Spleen (tissue), 11 donors: Measurements from ENCODE around the gene SF3A1. TPM values are rescaled to one million over a fixed set of nuclear protein-coding genes. Genes with fewer than 3 reads are reported as not detected.

ENCODE experiments used
- DNase-seq: peaks from one replicate; pipeline ENCODE4 v3.0.0-alpha.2; 2020
- H3K27ac ChIP-seq, 8 donors: fragments of 200-600 bp; sonication (generic) in 7 of 8; 1 replicate in 4 of 8; 2 replicates in 4 of 8; pipeline versions ENCODE4 v1.5.0 to v1.8.0; 2016 to 2021; ENCODE audit warnings: inconsistent platforms in 4 of 8, mild to moderate bottlenecking in 4 of 8, moderate library complexity in 1 of 8
- H3K27me3 ChIP-seq, 7 donors: fragments of 200-600 bp; sonication (generic) in 6 of 7; replicated peaks in 1 of 7; 1 replicate in 4 of 7; 2 replicates in 3 of 7; pipeline versions ENCODE4 v1.5.0 to v1.8.0; 2016 to 2021; ENCODE audit warnings: inconsistent platforms in 3 of 7, mild to moderate bottlenecking in 1 of 7
- H3K36me3 ChIP-seq, 6 donors: fragments of 200-600 bp; sonication (generic) in 5 of 6; 1 replicate in 4 of 6; 2 replicates in 2 of 6; pipeline versions ENCODE4 v1.5.0 to v1.8.0; 2016 to 2021; ENCODE audit warnings: inconsistent platforms in 2 of 6
- H3K4me1 ChIP-seq, 6 donors: fragments of 200-600 bp; sonication (generic) in 5 of 6; 1 replicate in 3 of 6; 2 replicates in 3 of 6; pipeline versions ENCODE4 v1.5.0 to v1.8.0; 2016 to 2021; ENCODE audit warnings: inconsistent platforms in 3 of 6
- H3K4me3 ChIP-seq, 8 donors: fragments of 200-600 bp; sonication (generic) in 7 of 8; 1 replicate in 4 of 8; 2 replicates in 4 of 8; pipeline versions ENCODE4 v1.5.0 to v1.8.0; 2016 to 2021; ENCODE audit warnings: inconsistent platforms in 4 of 8, mild to moderate bottlenecking in 4 of 8, moderate library complexity in 2 of 8
- H3K9me3 ChIP-seq, 8 donors: fragments of 200-600 bp; sonication (generic) in 7 of 8; 1 replicate in 4 of 8; 2 replicates in 4 of 8; pipeline versions ENCODE4 v1.5.0 to v1.8.0; 2016 to 2021; ENCODE audit warnings: inconsistent platforms in 4 of 8
- CTCF ChIP-seq, 11 experiments: fragments of 200-600 bp in 7 of 11; fragments of 450-650 bp in 4 of 11; sonication (generic) in 4 of 11; IDR thresholded peaks in 8 of 11; conservative IDR thresholded peaks in 3 of 11; 1 replicate in 7 of 11; 2 replicates in 4 of 11; pipeline versions ENCODE4 v1.4.0 to v1.8.0; 2016 to 2021; ENCODE audit warnings: antibody characterized with exemption in 11 of 11, inconsistent platforms in 4 of 11, mild to moderate bottlenecking in 1 of 11
- POLR2A ChIP-seq, 3 donors: fragments of 450-650 bp; IDR thresholded peaks; one replicate each; pipeline ENCODE4 v1.5.1; 2017; ENCODE audit warnings: antibody characterized with exemption in 3 of 3, mild to moderate bottlenecking in 1 of 3
- POLR2AphosphoS5 ChIP-seq, 3 donors: sonication (generic); formaldehyde crosslinking; IDR thresholded peaks; one replicate each; pipeline ENCODE4 v1.5.1; 2017; ENCODE audit warnings: antibody characterized with exemption in 3 of 3
- whole genome bisulfite sequencing, 5 donors: extraction: QIAGEN DNeasy Blood & Tissue Kit in 3 of 5; methylation state at CpG; one replicate each; pipeline versions ENCODE4 v1.1.5 to v1.1.7; 2013 to 2018; 5-methylcytosine and 5-hydroxymethylcytosine counted together
- intact Hi-C: fragments of 100-400 bp; cut with DNase I; formaldehyde crosslinking; loops from one replicate; pipeline ENCODE4 v1.15.0; 2023; ENCODE audit warnings: low total_unique reads
- polyA plus RNA-seq, 3 donors: library from polyadenylated mRNA; stranded (reverse); fragments of 200-250 nt; gene quantifications; one replicate each; pipeline ENCODE4 v1.2.1, GENCODE V29; 2013
- total RNA-seq, 7 donors: library from RNA; depleted of rRNA in 3 of 7; stranded (reverse); fragments of >200 nt in 3 of 7; fragmentation: NEBNext Ultra II Directional in 4 of 7; extraction: Animal tissue kit (Norgen Biotek cat#: 25700) in 4 of 7; gene quantifications; one replicate each; pipeline versions ENCODE4 v1.1.0 to v1.2.1, GENCODE V29; 2016 to 2021
- donor health status: healthy with polysubstance abuse.
- donor health status: DM: no; HTN: no; CAD: no; lungs with moderate emphysema.
- donor health status: DM: no; HTN: no; CAD: no.
- donor health status: Bipolar disorder and iron deficiency.
- donor health status: healthy.
- donor health status: DM: no; HTN: no; CAD: no.
- donor health status: DM: yes; HTN: yes; CAD: no.

Gene SF3A1
- total and polyA plus RNA-seq, 10 donors = 14.9 to 223 (median 175) TPM

- intact Hi-C loops = no loop called here
- TF ChIP-seq CTCF (IDR thresholded peaks at IDR 0.05 in 8 of 11, conservative IDR thresholded peaks at IDR 0.05 in 3 of 11) (no peak), POLR2A (IDR thresholded peaks at IDR 0.05) (no peak)
- Histone ChIP-seq H3K27me3 (no peaks in the 10 kb centered on the region), H3K27ac (peak overlapping the region in 6 of 8 donors; percentile 81 to 94 (median 90)), H3K4me1 (peaks cover 30 to 55% (median 40%) of the 10 kb centered on the region in 6 donors), H3K36me3 (peaks cover 0 to 56% (median 25%) of the 10 kb centered on the region in 6 donors), H3K9me3 (no peaks in the 10 kb centered on the region), H3K4me3 (no peak overlapping the region)
- 80 to 89% (median 88%) methylated on average over 5 of the region's 5 CpGs for WGBS, 5 donors
- DNase-seq = no peak
Measured at GRCh38 chr22:30327864-30328345, 28.8 kb downstream of the SF3A1 start.

GRCh38 chr22:30326706-30327362 is 29.9 kb downstream of the SF3A1 start, which contains the start of gene TBC1D10A:
TSS of gene TBC1D10A (minus strand) at chr22:30326941. CDS start at chr22:30326881, 60 bp downstream.
- peak; percentile 97 for DNase-seq
- intact Hi-C loops = no loop called here
- WGBS, 5 donors = 0 to 1% (median 1%) methylated on average over 31 to 69 of the region's 69 CpGs
- Histone ChIP-seq H3K27me3 (no peaks in the 10 kb centered on the region), H3K36me3 (peaks cover 0 to 48% (median 16%) of the 10 kb centered on the region in 6 donors), H3K27ac (peak within 1 kb of the TSS; percentile 81 to 94 (median 90)), H3K9me3 (no peaks in the 10 kb centered on the region), H3K4me3 (peak within 1 kb of the TSS; percentile 89 to 100 (median 96)), H3K4me1 (peaks cover 35 to 58% (median 48%) of the 10 kb centered on the region in 6 donors)
- TF ChIP-seq POLR2A (IDR thresholded peaks at IDR 0.05) (peak in 1 of 3 donors; percentile 43), POLR2AphosphoS5 (IDR thresholded peaks at IDR 0.05) (peak; percentile 80 to 89 (median 88)), CTCF (IDR thresholded peaks at IDR 0.05 in 8 of 11, conservative IDR thresholded peaks at IDR 0.05 in 3 of 11) (peak in 3 of 11 experiments; percentile 5 to 25 (median 15))

GRCh38 chr22:30326255-30326705 is 30.4 kb downstream of the SF3A1 start:
- Histone ChIP-seq H3K9me3 (no peaks in the 10 kb centered on the region), H3K4me3 (peak overlapping the region; percentile 89 to 100 (median 96)), H3K4me1 (peaks cover 41 to 64% (median 53%) of the 10 kb centered on the region in 6 donors), H3K27ac (peak overlapping the region; percentile 81 to 94 (median 90)), H3K36me3 (peaks cover 0 to 46% (median 10%) of the 10 kb centered on the region in 6 donors), H3K27me3 (no peaks in the 10 kb centered on the region)
- TF ChIP-seq POLR2A (IDR thresholded peaks at IDR 0.05) (no peak), CTCF (IDR thresholded peaks at IDR 0.05 in 8 of 11, conservative IDR thresholded peaks at IDR 0.05 in 3 of 11) (no peak), POLR2AphosphoS5 (IDR thresholded peaks at IDR 0.05) (no peak)
- intact Hi-C loops = no loop called here
- WGBS, 5 donors = 0 to 2% (median 1%) methylated on average over 17 to 34 of the region's 34 CpGs
- no peak for DNase-seq

GRCh38 chr22:30325724-30326254 is 30.9 kb downstream of the SF3A1 start:
- DNase-seq = no peak
- Histone ChIP-seq H3K36me3 (peaks cover 0 to 46% (median 5%) of the 10 kb centered on the region in 6 donors), H3K27ac (peak overlapping the region; percentile 52 to 94 (median 90)), H3K9me3 (no peaks in the 10 kb centered on the region), H3K4me3 (peak overlapping the region; percentile 89 to 100 (median 96)), H3K27me3 (no peaks in the 10 kb centered on the region), H3K4me1 (peaks cover 45 to 68% (median 58%) of the 10 kb centered on the region in 6 donors)
- TF ChIP-seq CTCF (IDR thresholded peaks at IDR 0.05 in 8 of 11, conservative IDR thresholded peaks at IDR 0.05 in 3 of 11) (no peak), POLR2AphosphoS5 (IDR thresholded peaks at IDR 0.05) (no peak)
- 24 to 49% (median 40%) methylated on average over 10 to 14 of the region's 14 CpGs for WGBS, 5 donors
- intact Hi-C loops = no loop called here
